SH-SY5Y (cell line): Measurements from ENCODE around the gene KRTAP10-5.

ENCODE experiments used
- GATA2 ChIP-seq: IDR thresholded peaks from 2 replicates; pipeline ENCODE4 v1.6.1; 2011; ENCODE audit warnings: mild to moderate bottlenecking, low read depth, low read length
- GATA3 ChIP-seq: IDR thresholded peaks from 2 replicates; pipeline ENCODE4 v1.6.1; 2011; ENCODE audit warnings: low read depth, mild to moderate bottlenecking, low read length, moderate library complexity

DNA sequence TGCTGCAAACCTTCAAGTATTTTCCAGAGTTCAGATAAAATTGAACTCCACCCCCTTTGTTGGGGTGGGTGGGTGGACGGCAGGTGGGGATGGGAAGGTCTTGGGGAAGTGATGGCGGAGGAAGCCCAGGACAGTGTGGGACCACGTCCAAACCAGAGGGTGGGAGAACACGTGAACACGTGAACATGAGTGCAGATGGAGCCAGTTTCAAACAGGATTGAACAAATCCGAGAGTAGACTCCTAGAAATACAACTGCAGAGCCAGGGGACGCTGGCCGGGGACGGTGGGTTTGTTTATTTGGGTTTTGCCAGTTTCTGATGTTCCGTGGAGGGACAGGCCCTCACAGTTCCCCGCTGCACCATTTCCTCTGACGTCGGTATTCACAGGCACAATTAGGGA, 32.0 kb downstream of the KRTAP10-5 start:
- TF ChIP-seq GATA3, result no peak
- no peak for TF ChIP-seq GATA2
